Heart left ventricle (tissue), 16 donors: ENCODE measurements around the gene ZNF488. TPM values are rescaled to one million over a fixed set of nuclear protein-coding genes. Genes with fewer than 3 reads are reported as not detected.

Experiments used
- ATAC-seq, 4 donors: fragments of 200-7000 bp; cut with Tn5 transposase; one replicate each; pipeline ENCODE4 v1.9.1; 2020 to 2022; ENCODE audit warnings: moderate library complexity in 4 of 4, mild to moderate bottlenecking in 3 of 4, moderate number of reproducible peaks in 1 of 4
- DNase-seq, 5 donors: peaks; one replicate each; pipeline ENCODE4 v3.0.0-alpha.2; 2020
- H3K27ac ChIP-seq, 12 donors: fragments of 200-600 bp; sonication (generic) in 4 of 12; one replicate each; pipeline versions ENCODE4 v1.5.0 to v1.8.0; 2016 to 2022; ENCODE audit warnings: mild to moderate bottlenecking in 2 of 12
- H3K27me3 ChIP-seq, 9 donors: fragments of 200-600 bp; sonication (generic) in 2 of 9; one replicate each; pipeline versions ENCODE4 v1.5.1 to v1.8.0; 2016 to 2022; ENCODE audit warnings: mild to moderate bottlenecking in 3 of 9
- H3K36me3 ChIP-seq, 9 donors: fragments of 200-600 bp; sonication (generic) in 2 of 9; one replicate each; pipeline versions ENCODE4 v1.5.0 to v1.8.0; 2018 to 2022; ENCODE audit warnings: mild to moderate bottlenecking in 2 of 9
- H3K4me1 ChIP-seq, 12 donors: fragments of 200-600 bp; sonication (generic) in 4 of 12; one replicate each; pipeline versions ENCODE4 v1.5.0 to v1.8.0; 2016 to 2022; ENCODE audit warnings: mild to moderate bottlenecking in 3 of 12
- H3K4me3 ChIP-seq, 12 donors: fragments of 200-600 bp; sonication (generic) in 4 of 12; one replicate each; pipeline versions ENCODE4 v1.5.0 to v1.8.0; 2017 to 2022; ENCODE audit warnings: mild to moderate bottlenecking in 9 of 12, moderate library complexity in 4 of 12
- H3K9me3 ChIP-seq, 12 donors: fragments of 200-600 bp; sonication (generic) in 4 of 12; one replicate each; pipeline versions ENCODE4 v1.5.0 to v1.8.0; 2016 to 2022; ENCODE audit warnings: mild to moderate bottlenecking in 1 of 12
- CTCF ChIP-seq, 12 donors: fragments of 200-600 bp; sonication (generic) in 4 of 12; IDR thresholded peaks; one replicate each; pipeline versions ENCODE4 v1.5.0 to v1.8.0; 2018 to 2022; ENCODE audit warnings: antibody characterized with exemption in 12 of 12, mild to moderate bottlenecking in 5 of 12
- POLR2A ChIP-seq, 2 donors: fragments of 450-650 bp; IDR thresholded peaks; one replicate each; pipeline ENCODE4 v1.6.1; 2017; ENCODE audit warnings: antibody characterized with exemption in 2 of 2, mild to moderate bottlenecking in 2 of 2, moderate library complexity in 2 of 2
- WGBS, 4 donors: extraction: QIAGEN DNeasy Blood & Tissue Kit in 2 of 4; methylation state at CpG; one replicate each; pipeline versions ENCODE4 v1.1.5 to v1.1.7; 2013 to 2018; 5-methylcytosine and 5-hydroxymethylcytosine counted together
- intact Hi-C, 10 donors: fragments of 100-400 bp; cut with DNase I; formaldehyde crosslinking; loops; one replicate each; pipeline versions ENCODE4 v1.11.1 to v1.14.2; 2022
- polyA plus RNA-seq, 2 donors: library from polyadenylated mRNA; stranded (reverse); fragments of 200-250 nt; gene quantifications; one replicate each; pipeline ENCODE4 v1.2.3, GENCODE V29; 2013
- total RNA-seq, 9 donors: library from RNA; depleted of rRNA in 2 of 9; stranded (reverse); fragments of >200 nt in 2 of 9; fragmentation: NEBNext Ultra II Directional in 3 of 9; extraction: Animal tissue kit (Norgen Biotek cat#: 25700) in 3 of 9; gene quantifications; one replicate each; pipeline versions ENCODE4 v1.1.0 to v1.2.4, GENCODE V29; 2016 to 2023
- donor health status: ischemic (EF 13 %, LVEDD 7.1; RV severe dilation, severe dysfunction).
- donor health status: healthy with polysubstance abuse.
- donor health status: DM: no; HTN: yes; CAD: no.
- donor health status: DM: no; HTN: no; CAD: no.
- donor health status: ischemic (EF 25% LVEDD 6.9; RV normal size, moderate dysfunction).
- donor health status: ischemic (EF 25% LVEDD 5.7; RV mildly dilated, moderate dysfunction).
- donor health status: healthy.
- donor health status: DM: yes; HTN: yes; CAD: no.
- donor health status: ischemic (EF 35%, LVEDD 5.7; RV mildly dilated, moderate dysfunction).
- donor health status: nonischemic (EF 11% LVEDD 7.7; RV severe dilation, severe dysfunction).
- donor health status: DM: yes; HTN: yes; CAD: no.
- donor health status: PGD.
- donor health status: ischemic (EF 29% LVEDD 5.4; RV normal size, mild dysfunction).
- donor health status: nonischemic (EF 23%, LVEDD 6.1; RV moderate dilation, normal function).

ZNF488 gene
- total and polyA plus RNA-seq, 11 donors, result 0.06 to 0.25 (median 0.08) TPM; not detected in 6

DNA sequence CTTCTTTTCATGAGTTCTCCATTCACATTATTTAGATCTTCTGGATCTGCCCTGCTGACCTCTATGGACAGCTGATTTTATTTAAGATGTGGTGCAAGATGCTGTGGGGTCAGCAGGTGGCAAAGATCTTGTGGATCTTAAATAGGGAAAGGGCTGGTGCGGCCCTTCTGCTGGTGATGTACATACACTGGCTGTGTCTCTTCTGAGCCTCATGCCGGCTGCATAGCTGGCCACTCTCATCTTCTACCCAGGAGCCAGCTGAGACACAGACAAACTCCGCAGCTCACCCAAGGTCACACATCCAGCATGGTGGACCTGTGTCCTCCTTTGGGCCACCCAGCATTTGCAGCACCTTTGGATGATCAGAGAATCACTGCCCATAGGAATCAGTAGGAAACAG, 26.2 kb downstream of the ZNF488 start:
- no peak for TF ChIP-seq CTCF (IDR thresholded peaks at IDR 0.05)
- TF ChIP-seq POLR2A (IDR thresholded peaks at IDR 0.05), result no peak
- DNase-seq (no peak), ATAC-seq (no peak)
- Histone ChIP-seq H3K36me3 (no peaks in the 10 kb centered on the region), H3K4me3 (no peak overlapping the region), H3K9me3 (no peaks in the 10 kb centered on the region), H3K27ac (no peak overlapping the region), H3K4me1 (peaks cover 0 to 13% (median 0%) of the 10 kb centered on the region in 12 donors), H3K27me3 (no peaks in the 10 kb centered on the region)
- intact Hi-C loops, result no loop called here
- 89 to 97% (median 93%) methylated on average over 3 of the region's 3 CpGs for WGBS, 4 donors

DNA sequence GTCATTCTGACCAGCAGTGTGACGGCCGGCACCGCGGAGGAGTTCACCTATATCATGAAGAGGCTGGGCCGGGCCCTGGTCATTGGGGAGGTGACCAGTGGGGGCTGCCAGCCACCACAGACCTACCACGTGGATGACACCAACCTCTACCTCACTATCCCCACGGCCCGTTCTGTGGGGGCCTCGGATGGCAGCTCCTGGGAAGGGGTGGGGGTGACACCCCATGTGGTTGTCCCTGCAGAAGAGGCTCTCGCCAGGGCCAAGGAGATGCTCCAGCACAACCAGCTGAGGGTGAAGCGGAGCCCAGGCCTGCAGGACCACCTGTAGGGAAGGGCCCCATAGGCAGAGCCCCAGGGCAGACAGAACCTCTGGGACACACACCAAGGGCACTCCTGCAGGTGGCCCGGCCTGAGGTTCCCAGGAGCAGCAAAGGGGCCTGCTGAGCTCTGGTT, 26.9 kb downstream of the ZNF488 start:
- H3K36me3 ChIP-seq, result no peaks in the 10 kb centered on the region
- H3K9me3 ChIP-seq, result no peaks in the 10 kb centered on the region
- intact Hi-C loops, result no loop called here
- TF ChIP-seq CTCF (IDR thresholded peaks at IDR 0.05) (no peak), POLR2A (IDR thresholded peaks at IDR 0.05) (no peak)
- H3K27me3 ChIP-seq, result peaks cover 0 to 4% (median 0%) of the 10 kb centered on the region in 9 donors
- no peak overlapping the region for H3K4me3 ChIP-seq
- WGBS, 4 donors, result 92 to 97% (median 96%) methylated on average over 2 to 12 of the region's 12 CpGs
- no peak for ATAC-seq
- H3K27ac ChIP-seq, result no peak overlapping the region
- DNase-seq, result no peak
- H3K4me1 ChIP-seq, result peaks cover 0 to 13% (median 0%) of the 10 kb centered on the region in 12 donors

DNA sequence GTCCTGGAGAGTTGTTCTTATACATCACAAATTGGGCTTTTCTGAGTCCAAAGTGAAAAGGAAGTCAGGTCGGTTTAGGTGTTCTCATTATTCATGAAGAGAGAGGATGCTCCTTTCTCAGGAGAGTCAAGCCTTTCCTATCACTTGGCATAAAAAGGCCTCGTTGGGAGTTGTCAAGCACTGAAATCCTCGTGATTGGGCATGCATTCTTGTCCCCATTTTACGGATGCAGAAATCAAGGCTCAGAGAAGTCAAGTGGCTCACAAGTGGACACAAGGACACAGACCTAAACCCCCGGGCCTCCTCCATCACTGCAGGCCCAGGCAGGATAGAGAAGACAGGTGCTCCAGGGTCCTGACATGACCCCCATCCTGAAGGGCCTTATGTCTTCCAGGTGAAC, 27.4 kb downstream of the ZNF488 start:
- no peak for ATAC-seq
- Histone ChIP-seq H3K36me3 (no peaks in the 10 kb centered on the region), H3K9me3 (no peaks in the 10 kb centered on the region), H3K27ac (no peak overlapping the region), H3K4me1 (peaks cover 0 to 13% (median 0%) of the 10 kb centered on the region in 12 donors), H3K4me3 (no peak overlapping the region), H3K27me3 (peaks cover 0 to 5% (median 0%) of the 10 kb centered on the region in 9 donors)
- 74 to 83% (median 82%) methylated on average over 5 of the region's 5 CpGs for WGBS, 4 donors
- intact Hi-C loops, result no loop called here
- TF ChIP-seq POLR2A (IDR thresholded peaks at IDR 0.05) (no peak), CTCF (IDR thresholded peaks at IDR 0.05) (no peak)
- DNase-seq, result no peak

DNA sequence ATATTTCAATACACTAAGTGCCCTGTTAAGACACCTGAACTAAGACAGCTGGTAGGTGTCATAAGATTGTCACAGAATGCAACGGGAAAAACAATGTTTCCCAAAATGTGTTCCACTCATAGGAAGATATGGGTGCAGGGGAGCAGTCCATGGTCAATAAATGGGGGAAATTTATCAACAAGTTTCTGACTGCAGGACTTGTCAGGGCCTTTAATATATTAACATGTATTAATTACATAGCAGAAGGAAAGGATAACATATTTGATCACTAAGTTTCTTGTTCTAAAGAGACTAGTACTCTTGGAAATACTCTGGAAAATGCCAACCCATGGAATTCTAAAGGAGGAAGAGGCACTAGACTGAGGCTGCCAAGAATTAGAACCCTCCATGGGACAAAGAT, 29.2 kb downstream of the ZNF488 start:
- TF ChIP-seq CTCF (IDR thresholded peaks at IDR 0.05) (no peak), POLR2A (IDR thresholded peaks at IDR 0.05) (no peak)
- Histone ChIP-seq H3K27ac (no peak overlapping the region), H3K4me1 (no peaks in the 10 kb centered on the region), H3K4me3 (no peak overlapping the region), H3K27me3 (peaks cover 0 to 5% (median 0%) of the 10 kb centered on the region in 9 donors), H3K9me3 (no peaks in the 10 kb centered on the region), H3K36me3 (no peaks in the 10 kb centered on the region)
- intact Hi-C loops, result no loop called here
- DNase-seq (no peak), ATAC-seq (no peak)
- WGBS, 4 donors, result 79 to 88% (median 80%) methylated on average over 1 of the region's 1 CpG
